Peyer's patch (tissue), 4 donors: ENCODE results near the gene TMPRSS15. TPM values are rescaled to one million over a fixed set of nuclear protein-coding genes. Genes with fewer than 3 reads are reported as not detected.

ENCODE experiments used
- DNase-seq, 3 donors: peaks; one replicate each; pipeline ENCODE4 v3.0.0-alpha.2; 2017 to 2019
- H3K27ac ChIP-seq, 4 donors: fragments of 200-600 bp; sonication (generic); one replicate each; pipeline ENCODE4 v1.5.1; 2016 to 2019
- H3K27me3 ChIP-seq, 2 donors: fragments of 200-600 bp; sonication (generic); one replicate each; pipeline ENCODE4 v1.5.1; 2019
- H3K36me3 ChIP-seq, 3 donors: fragments of 200-600 bp; sonication (generic); one replicate each; pipeline ENCODE4 v1.5.1; 2016 to 2019
- H3K4me1 ChIP-seq, 4 donors: fragments of 200-600 bp; sonication (generic); one replicate each; pipeline ENCODE4 v1.5.1; 2016 to 2019
- H3K4me3 ChIP-seq, 4 donors: fragments of 200-600 bp; sonication (generic); 1 replicate in 3 of 4; 2 replicates in 1 of 4; pipeline ENCODE4 v1.5.1; 2016 to 2019; ENCODE audit warnings: mild to moderate bottlenecking in 1 of 4
- H3K9me3 ChIP-seq, 4 donors: fragments of 200-600 bp; sonication (generic); one replicate each; pipeline ENCODE4 v1.5.1; 2016 to 2019; ENCODE audit warnings: mild to moderate bottlenecking in 1 of 4
- CTCF ChIP-seq, 6 experiments: fragments of 450-650 bp in 4 of 6; fragments of 200-600 bp in 2 of 6; sonication (generic) in 1 of 6; IDR thresholded peaks; one replicate each; pipeline ENCODE4 v1.5.1; 2017 to 2019; ENCODE audit warnings: antibody characterized with exemption in 6 of 6, mild to moderate bottlenecking in 3 of 6, moderate library complexity in 1 of 6
- POLR2A ChIP-seq, 2 donors: fragments of 450-650 bp; IDR thresholded peaks; one replicate each; pipeline ENCODE4 v1.5.1; 2017; ENCODE audit warnings: antibody characterized with exemption in 2 of 2, mild to moderate bottlenecking in 2 of 2, moderate library complexity in 2 of 2
- total RNA-seq, 4 donors: library from RNA; depleted of rRNA; stranded (reverse); fragments of >200 nt; gene quantifications; one replicate each; pipeline ENCODE4 v1.1.0, GENCODE V29; 2016

TMPRSS15 gene
- total RNA-seq = 10 to 100 TPM in 3 of 4 donors, not detected in 1; 18.0 to 70.0 (median 39.9) TPM

- Histone ChIP-seq H3K27ac (peak within 1 kb of the TSS in 2 of 4 donors; percentile 37 to 55), H3K4me3 (peak within 1 kb of the TSS in 2 of 4 donors; percentile 13 to 24), H3K36me3 (no peaks in the 10 kb centered on the region), H3K9me3 (peaks cover 0 to 5% (median 0%) of the 10 kb centered on the region in 4 donors), H3K4me1 (peaks cover 0 to 7% (median 2%) of the 10 kb centered on the region in 4 donors), H3K27me3 (no peaks in the 10 kb centered on the region)
- DNase-seq = no peak
- TF ChIP-seq POLR2A (IDR thresholded peaks at IDR 0.05) (no peak), CTCF (IDR thresholded peaks at IDR 0.05) (no peak)
Measured at GRCh38 chr21:18403735-18404450, at the start of gene TMPRSS15. Gene TMPRSS15 (minus strand): TSS chr21:18403785. CDS start chr21:18403622, 163 bp downstream.

GRCh38 chr21:18451670-18452069 is 48.1 kb upstream of the TMPRSS15 start:
- no peak overlapping the region for H3K4me3 ChIP-seq
- no peaks in the 10 kb centered on the region for H3K4me1 ChIP-seq
- H3K36me3 ChIP-seq = no peaks in the 10 kb centered on the region
- H3K9me3 ChIP-seq = no peaks in the 10 kb centered on the region
- TF ChIP-seq POLR2A (IDR thresholded peaks at IDR 0.05) (no peak), CTCF (IDR thresholded peaks at IDR 0.05) (no peak)
- DNase-seq = no peak
- no peaks in the 10 kb centered on the region for H3K27me3 ChIP-seq
- H3K27ac ChIP-seq = no peak overlapping the region

GRCh38 chr21:18449605-18450550 is 46.3 kb upstream of the TMPRSS15 start:
- H3K9me3 ChIP-seq = no peaks in the 10 kb centered on the region
- H3K27me3 ChIP-seq = no peaks in the 10 kb centered on the region
- H3K36me3 ChIP-seq = no peaks in the 10 kb centered on the region
- no peak for DNase-seq
- TF ChIP-seq POLR2A (IDR thresholded peaks at IDR 0.05) = no peak
- no peak for TF ChIP-seq CTCF (IDR thresholded peaks at IDR 0.05)
- no peak overlapping the region for H3K27ac ChIP-seq
- H3K4me1 ChIP-seq = no peaks in the 10 kb centered on the region
- no peak overlapping the region for H3K4me3 ChIP-seq

- H3K4me3 ChIP-seq = no peak overlapping the region
- peak in 1 of 3 donors; percentile 19 for DNase-seq
- TF ChIP-seq CTCF (IDR thresholded peaks at IDR 0.05) = no peak
- no peak for TF ChIP-seq POLR2A (IDR thresholded peaks at IDR 0.05)
- no peaks in the 10 kb centered on the region for H3K36me3 ChIP-seq
- no peak overlapping the region for H3K27ac ChIP-seq
- no peaks in the 10 kb centered on the region for H3K27me3 ChIP-seq
- H3K9me3 ChIP-seq = no peaks in the 10 kb centered on the region
- H3K4me1 ChIP-seq = no peaks in the 10 kb centered on the region
Measured at GRCh38 chr21:18443701-18444100, 40.1 kb upstream of the TMPRSS15 start.

- H3K27me3 ChIP-seq = no peaks in the 10 kb centered on the region
- TF ChIP-seq POLR2A (IDR thresholded peaks at IDR 0.05) (no peak), CTCF (IDR thresholded peaks at IDR 0.05) (no peak)
- H3K27ac ChIP-seq = no peak overlapping the region
- no peaks in the 10 kb centered on the region for H3K36me3 ChIP-seq
- H3K4me3 ChIP-seq = no peak overlapping the region
- no peaks in the 10 kb centered on the region for H3K9me3 ChIP-seq
- DNase-seq = no peak
- H3K4me1 ChIP-seq = no peaks in the 10 kb centered on the region
Measured at GRCh38 chr21:18443085-18443484, 39.5 kb upstream of the TMPRSS15 start.
